Spleen (tissue), 7 donors: ENCODE measurements around the gene FBXO11.

Source experiments
- CTCF ChIP-seq, 11 experiments: fragments of 200-600 bp in 7 of 11; fragments of 450-650 bp in 4 of 11; sonication (generic) in 4 of 11; IDR thresholded peaks in 8 of 11; conservative IDR thresholded peaks in 3 of 11; 1 replicate in 7 of 11; 2 replicates in 4 of 11; pipeline versions ENCODE4 v1.4.0 to v1.8.0; 2016 to 2021; ENCODE audit warnings: antibody characterized with exemption in 11 of 11, inconsistent platforms in 4 of 11, mild to moderate bottlenecking in 1 of 11
- POLR2AphosphoS5 ChIP-seq, 3 donors: sonication (generic); formaldehyde crosslinking; IDR thresholded peaks; one replicate each; pipeline ENCODE4 v1.5.1; 2017; ENCODE audit warnings: antibody characterized with exemption in 3 of 3
- donor health status: DM: no; HTN: no; CAD: no; lungs with moderate emphysema.
- donor health status: DM: no; HTN: no; CAD: no.
- donor health status: DM: no; HTN: no; CAD: no.

GRCh38 chr2:47747878-47748277, 158.4 kb downstream of the FBXO11 start:
- TF ChIP-seq CTCF (IDR thresholded peaks at IDR 0.05 in 8 of 11, conservative IDR thresholded peaks at IDR 0.05 in 3 of 11) (no peak), POLR2AphosphoS5 (IDR thresholded peaks at IDR 0.05) (no peak)
